Caco-2 (cell line): Measurements from ENCODE around the gene NAV3. TPM values are rescaled to one million over a fixed set of nuclear protein-coding genes. Genes with fewer than 3 reads are reported as not detected.

Source experiments
- Bru-seq: library from RNA; stranded (reverse); fragments of 400-500 nt; gene quantifications from one replicate; lab custom pipeline; 2021; lab: Mats Ljungman, UMichigan
- BruChase-seq, 2 experiments: library from RNA; stranded (reverse); fragments of 400-500 nt; gene quantifications; one replicate each; lab custom pipeline; 2021; lab: Mats Ljungman, UMichigan
- BruUV-seq: library from RNA; stranded (reverse); fragments of 400-500 nt; replicated peaks from 2 replicates; lab custom pipeline; 2021; lab: Mats Ljungman, UMichigan
- CTCF ChIA-PET: fragments of 300-600 bp; sonication (Branson Sonifier 250); formaldehyde crosslinking; loops from one replicate; lab custom pipeline; 2022; ENCODE audit warnings: antibody characterized with exemption; lab: Charles Lee
- POLR2A ChIA-PET: fragments of 300-600 bp; sonication (Branson Sonifier 250); formaldehyde crosslinking; loops from one replicate; lab custom pipeline; 2022; ENCODE audit warnings: antibody characterized with exemption; lab: Charles Lee
- DNase-seq, 2 experiments: peaks; one replicate each; pipeline versions ENCODE4 v3.0.0 to v3.0.0-alpha.2; 2020 to 2022
- H3K27me3 ChIP-seq: replicated peaks from 2 replicates; pipeline ENCODE4 v1.6.0; 2011; ENCODE audit warnings: low read length; ENCODE audit not compliant: control insufficient read depth, insufficient read depth
- H3K36me3 ChIP-seq: 2 replicates; pipeline ENCODE4 v1.5.1; 2011; ENCODE audit warnings: low read length; ENCODE audit not compliant: control insufficient read depth, insufficient read depth
- H3K4me1 ChIP-seq: fragments of 250-450 bp; sonication (Bioruptor Pico); 2 replicates; pipeline ENCODE4 v1.5.1; 2020; ENCODE audit warnings: mild to moderate bottlenecking
- H3K4me3 ChIP-seq: 2 replicates; pipeline ENCODE4 v1.5.1; 2011; ENCODE audit warnings: low read depth, mild to moderate bottlenecking, control low read depth, low read length
- H3K9me3 ChIP-seq: fragments of 250-450 bp; sonication (Bioruptor Pico); 2 replicates; pipeline ENCODE4 v1.5.1; 2020; ENCODE audit warnings: mild to moderate bottlenecking, moderate library complexity
- H3K27ac Mint-ChIP-seq: one replicate; pipeline ENCODE4 v1.8.0; 2022; ENCODE audit warnings: mixed read lengths; ENCODE audit not compliant: unreplicated experiment
- H3K27me3 Mint-ChIP-seq: one replicate; pipeline ENCODE4 v1.8.0; 2022; ENCODE audit warnings: mixed read lengths; ENCODE audit not compliant: insufficient read depth, unreplicated experiment
- H3K36me3 Mint-ChIP-seq: one replicate; pipeline ENCODE4 v1.8.0; 2022; ENCODE audit warnings: mild to moderate bottlenecking, mixed read lengths; ENCODE audit not compliant: insufficient read depth, unreplicated experiment
- H3K4me1 Mint-ChIP-seq: one replicate; pipeline ENCODE4 v1.8.0; 2022; ENCODE audit warnings: low read depth, mixed read lengths; ENCODE audit not compliant: unreplicated experiment
- H3K4me3 Mint-ChIP-seq: one replicate; pipeline ENCODE4 v1.8.0; 2022; ENCODE audit warnings: mild to moderate bottlenecking, moderate library complexity, mixed read lengths; ENCODE audit not compliant: unreplicated experiment
- H3K9me3 Mint-ChIP-seq: one replicate; pipeline ENCODE4 v1.8.0; 2022; ENCODE audit warnings: mixed read lengths; ENCODE audit not compliant: unreplicated experiment
- CTCF ChIP-seq, 2 experiments: fragments of 200-600 bp in 1 of 2; IDR thresholded peaks; 1 replicate in 1 of 2; 2 replicates in 1 of 2; pipeline versions ENCODE4 v1.5.1 to v1.8.0; 2011 to 2022; ENCODE audit warnings: antibody characterized with exemption in 1 of 2, control low read depth in 1 of 2, inconsistent platforms in 1 of 2, low read depth in 1 of 2, low read length in 1 of 2, mild to moderate bottlenecking in 1 of 2, moderate library complexity in 1 of 2; ENCODE audit not compliant: insufficient read depth in 1 of 2, severe bottlenecking in 1 of 2, unreplicated experiment in 1 of 2
- intact Hi-C: fragments of 100-400 bp; cut with micrococcal nuclease; formaldehyde crosslinking; loops from one replicate; pipeline ENCODE4 v1.10.0; 2022; ENCODE audit not compliant: unreplicated experiment
- long read RNA-seq: library from polyadenylated mRNA; stranded (forward); transcript quantifications from one replicate; pipeline ENCODE4 v2.0.0, GENCODE V29; 2022
- total RNA-seq: library from RNA; stranded (reverse); gene quantifications from 2 replicates; pipeline ENCODE4 v1.2.3, GENCODE V29; 2022

The NAV3 gene
- total RNA-seq, result 0.45 and 0.67 TPM in 2 replicates
- Bru-seq, nascent RNA, result percentile 17 among the genes with signal in this experiment
- BruChase-seq, experiment 1, labeled RNA remaining after a 2-hour chase, result percentile 15 among the genes with signal in this experiment
- percentile 9 among the genes with signal in this experiment for BruChase-seq, experiment 2, labeled RNA remaining after a 6-hour chase
- long read RNA-seq, result 0 reads

- ChIA-PET POLR2A (no interaction called here), CTCF (no interaction called here)
- H3K4me3 Mint-ChIP-seq, result no peak within 1 kb of the TSS
- BruUV-seq, result no TSS peak
- no peaks in the 10 kb centered on the region for H3K9me3 ChIP-seq
- peaks cover 3% of the 10 kb centered on the region for H3K27me3 Mint-ChIP-seq
- H3K9me3 Mint-ChIP-seq, result no peaks in the 10 kb centered on the region
- H3K4me3 ChIP-seq, result no peak within 1 kb of the TSS
- no peaks in the 10 kb centered on the region for H3K36me3 Mint-ChIP-seq
- no peak for DNase-seq
- H3K4me1 Mint-ChIP-seq, result no peaks in the 10 kb centered on the region
- no peak for TF ChIP-seq CTCF (IDR thresholded peaks at IDR 0.05; ENCODE audit: insufficient read depth in 1 of 2, low read depth in 1 of 2, low read length in 1 of 2, severe bottlenecking in 1 of 2, unreplicated experiment in 1 of 2)
- no peaks in the 10 kb centered on the region for H3K4me1 ChIP-seq
- no peaks in the 10 kb centered on the region for H3K36me3 ChIP-seq
- no peak within 1 kb of the TSS for H3K27ac Mint-ChIP-seq
- intact Hi-C loops, result no loop called here
- no peaks in the 10 kb centered on the region for H3K27me3 ChIP-seq
Observed at GRCh38 chr12:77830583-77831351, at the start of gene NAV3. Gene NAV3 (plus strand): TSS chr12:77830894. CDS start chr12:77831462, 568 bp downstream.

GRCh38 chr12:77782034-77782433 lies 48.7 kb upstream of the NAV3 start:
- Mint-ChIP-seq H3K4me3 (no peak overlapping the region), H3K36me3 (no peaks in the 10 kb centered on the region), H3K27me3 (peaks cover 2% of the 10 kb centered on the region), H3K4me1 (no peaks in the 10 kb centered on the region), H3K27ac (no peak overlapping the region), H3K9me3 (no peaks in the 10 kb centered on the region)
- Histone ChIP-seq H3K4me3 (no peak overlapping the region), H3K4me1 (no peaks in the 10 kb centered on the region), H3K27me3 (no peaks in the 10 kb centered on the region), H3K36me3 (no peaks in the 10 kb centered on the region), H3K9me3 (no peaks in the 10 kb centered on the region)
- intact Hi-C loops, result no loop called here
- POLR2A ChIA-PET, result no interaction called here
- DNase-seq, result no peak
- CTCF ChIA-PET, result no interaction called here
- no peak for TF ChIP-seq CTCF (IDR thresholded peaks at IDR 0.05; ENCODE audit: insufficient read depth in 1 of 2, low read depth in 1 of 2, low read length in 1 of 2, severe bottlenecking in 1 of 2, unreplicated experiment in 1 of 2)
- no TSS peak for BruUV-seq

- no peaks in the 10 kb centered on the region for H3K36me3 ChIP-seq
- DNase-seq, result no peak
- no peak for TF ChIP-seq CTCF (IDR thresholded peaks at IDR 0.05; ENCODE audit: insufficient read depth in 1 of 2, low read depth in 1 of 2, low read length in 1 of 2, severe bottlenecking in 1 of 2, unreplicated experiment in 1 of 2)
- Mint-ChIP-seq H3K27ac (no peak overlapping the region), H3K4me3 (no peak overlapping the region), H3K27me3 (peaks cover 2% of the 10 kb centered on the region), H3K4me1 (no peaks in the 10 kb centered on the region), H3K36me3 (no peaks in the 10 kb centered on the region), H3K9me3 (no peaks in the 10 kb centered on the region)
- no peak overlapping the region for H3K4me3 ChIP-seq
- intact Hi-C loops, result no loop called here
- no TSS peak for BruUV-seq
- no peaks in the 10 kb centered on the region for H3K9me3 ChIP-seq
- no peaks in the 10 kb centered on the region for H3K27me3 ChIP-seq
- ChIA-PET POLR2A (no interaction called here), CTCF (no interaction called here)
- no peaks in the 10 kb centered on the region for H3K4me1 ChIP-seq
Observed at GRCh38 chr12:77782766-77783165, 47.9 kb upstream of the NAV3 start.
